ENCODE measurements around the gene TTC7B.

TTC7B gene

DNA sequence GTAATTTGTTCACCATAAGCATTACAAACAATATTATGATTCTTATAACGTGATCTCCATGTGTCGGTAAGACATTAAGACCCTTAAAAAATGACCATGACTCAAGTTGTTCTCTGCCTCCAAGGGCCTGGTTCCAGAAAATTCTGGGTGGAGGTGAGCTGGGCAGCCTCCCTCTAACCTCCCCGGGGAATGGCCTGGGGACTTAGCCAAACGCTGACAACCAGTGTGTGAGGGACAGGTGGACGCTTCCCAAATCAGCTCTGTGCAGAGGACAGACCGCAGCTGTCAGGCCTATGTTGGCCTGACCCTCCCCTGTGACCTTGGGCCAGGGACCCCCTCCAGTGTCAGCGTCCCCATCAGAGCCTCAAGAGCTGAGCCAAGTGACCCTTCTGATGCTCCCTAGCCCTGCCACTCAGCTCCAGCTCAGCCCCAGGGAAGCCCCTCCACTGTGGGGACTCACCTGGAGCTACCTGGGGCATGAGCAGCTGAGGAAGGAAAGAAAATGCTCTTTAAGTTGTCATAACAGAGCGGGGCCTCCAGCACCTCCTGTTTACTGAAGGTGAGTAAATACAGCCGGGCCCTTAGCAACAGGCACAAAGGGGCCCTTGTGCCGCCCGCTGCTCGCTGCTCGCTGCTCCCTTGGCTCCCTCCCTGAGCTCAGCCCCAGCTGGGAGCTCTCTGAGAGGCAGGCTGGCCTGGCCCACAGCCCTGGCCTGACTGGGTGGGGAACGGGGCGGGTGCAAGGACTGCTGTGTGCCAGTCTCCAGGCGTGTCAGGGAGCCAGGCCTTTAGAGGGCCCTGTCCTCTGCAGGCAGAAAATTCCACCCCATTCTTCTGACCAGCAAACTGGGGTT, 302.8 kb downstream of the TTC7B start:
- no peaks in the 10 kb centered on the region for H3K36me3 ChIP-seq (ENCODE audit: low read length)
- H3K9me3 ChIP-seq (ENCODE audit: insufficient read depth, low read length) = no peaks in the 10 kb centered on the region
- H2AFZ ChIP-seq (ENCODE audit: low read depth, low read length, severe bottlenecking) = no peak overlapping the region
- no peak for TF ChIP-seq EZH2phosphoT487 (conservative IDR thresholded peaks at IDR 0.05; ENCODE audit: low read length)
- TF ChIP-seq, protein P1, sequence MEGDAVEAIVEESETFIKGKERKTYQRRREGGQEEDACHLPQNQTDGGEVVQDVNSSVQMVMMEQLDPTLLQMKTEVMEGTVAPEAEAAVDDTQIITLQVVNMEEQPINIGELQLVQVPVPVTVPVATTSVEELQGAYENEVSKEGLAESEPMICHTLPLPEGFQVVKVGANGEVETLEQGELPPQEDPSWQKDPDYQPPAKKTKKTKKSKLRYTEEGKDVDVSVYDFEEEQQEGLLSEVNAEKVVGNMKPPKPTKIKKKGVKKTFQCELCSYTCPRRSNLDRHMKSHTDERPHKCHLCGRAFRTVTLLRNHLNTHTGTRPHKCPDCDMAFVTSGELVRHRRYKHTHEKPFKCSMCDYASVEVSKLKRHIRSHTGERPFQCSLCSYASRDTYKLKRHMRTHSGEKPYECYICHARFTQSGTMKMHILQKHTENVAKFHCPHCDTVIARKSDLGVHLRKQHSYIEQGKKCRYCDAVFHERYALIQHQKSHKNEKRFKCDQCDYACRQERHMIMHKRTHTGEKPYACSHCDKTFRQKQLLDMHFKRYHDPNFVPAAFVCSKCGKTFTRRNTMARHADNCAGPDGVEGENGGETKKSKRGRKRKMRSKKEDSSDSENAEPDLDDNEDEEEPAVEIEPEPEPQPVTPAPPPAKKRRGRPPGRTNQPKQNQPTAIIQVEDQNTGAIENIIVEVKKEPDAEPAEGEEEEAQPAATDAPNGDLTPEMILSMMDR (IDR thresholded peaks at IDR 0.05; ENCODE audit: insufficient read depth, low read length, poor library complexity, severe bottlenecking) = no peak
- H3K4me3 ChIP-seq (ENCODE audit: insufficient read depth, low read length, poor library complexity, severe bottlenecking) = no peak overlapping the region
- no peak overlapping the region for H3K9ac ChIP-seq (ENCODE audit: low read length)
- no peaks in the 10 kb centered on the region for H3K79me2 ChIP-seq (ENCODE audit: insufficient read depth, low read length)
- H3K27me3 ChIP-seq (ENCODE audit: low read length) = no peaks in the 10 kb centered on the region
- H3K9me2 ChIP-seq (replicated peaks; ENCODE audit: insufficient read depth, low read length) = no peaks in the 10 kb centered on the region
- no peaks in the 10 kb centered on the region for H3F3A ChIP-seq (ENCODE audit: insufficient read depth)
- no peaks in the 10 kb centered on the region for H4K20me1 ChIP-seq (ENCODE audit: low read depth, low read length)
- no peak overlapping the region for H3K27ac ChIP-seq (ENCODE audit: low read depth, low read length)
- H3K4me2 ChIP-seq (ENCODE audit: low read depth, low read length, poor library complexity, severe bottlenecking) = no peak overlapping the region

DNA sequence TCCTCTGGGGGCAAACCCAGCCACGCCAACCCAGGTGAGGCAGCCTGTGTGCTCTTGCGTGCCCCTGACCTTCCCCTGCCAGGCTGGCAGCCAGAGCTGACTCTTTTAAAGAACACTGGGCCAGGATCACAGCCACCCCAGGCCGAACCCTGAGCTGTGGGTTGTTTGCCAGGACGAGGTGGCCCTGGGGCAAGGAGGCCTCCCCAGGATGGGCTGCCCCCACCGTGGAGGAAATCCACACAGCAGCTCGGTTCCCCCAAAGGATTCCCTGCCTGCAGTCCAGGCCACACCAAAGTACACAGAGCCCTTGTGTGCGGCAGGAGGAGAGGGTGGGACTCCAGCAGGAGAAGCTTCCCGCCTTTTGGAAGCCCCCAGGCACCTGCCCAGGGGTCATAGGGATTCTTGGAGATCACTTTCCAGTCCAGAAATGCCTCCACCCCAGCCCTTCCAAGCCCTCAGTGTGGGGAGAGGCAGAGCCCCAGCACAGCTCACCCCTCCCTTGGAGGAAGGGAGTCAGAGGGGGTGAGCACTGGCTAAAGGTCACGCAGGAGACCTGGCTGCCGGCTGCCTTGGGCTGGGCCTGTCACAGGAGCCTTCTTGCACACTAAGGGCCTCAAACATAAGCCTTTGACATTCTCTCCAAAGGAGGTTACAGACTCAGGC, 303.8 kb downstream of the TTC7B start:
- H3K27ac ChIP-seq (ENCODE audit: low read depth, low read length) = no peak overlapping the region

DNA sequence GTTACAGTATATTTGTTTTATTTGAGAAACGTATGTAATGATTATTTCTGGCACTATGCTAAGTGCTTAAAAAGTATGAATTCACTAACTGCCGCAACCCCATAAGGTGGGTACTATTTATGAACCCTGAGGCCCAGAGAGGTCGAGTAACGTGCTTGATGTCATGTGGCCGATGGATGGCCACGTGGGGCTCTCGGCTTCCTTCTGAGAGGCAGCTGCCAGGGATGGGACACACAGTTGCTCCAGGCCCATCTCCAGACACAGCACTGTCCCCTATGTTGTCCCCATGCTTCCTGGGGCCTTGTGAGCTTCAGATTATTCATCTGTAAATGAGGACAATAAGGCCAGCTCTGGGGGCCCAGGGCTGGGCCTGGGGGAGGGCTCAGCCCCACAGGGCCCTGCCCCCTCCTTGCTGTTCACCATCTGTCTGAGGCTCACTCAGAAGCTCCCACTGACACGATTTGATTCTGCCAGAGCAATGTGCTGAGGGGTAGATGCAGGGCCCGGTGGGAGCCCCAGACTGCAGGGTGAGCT, 304.4 kb downstream of the TTC7B start:
- no peaks in the 10 kb centered on the region for H3K9me3 ChIP-seq (ENCODE audit: insufficient read depth, low read length)
- no peak overlapping the region for H2AFZ ChIP-seq (ENCODE audit: low read depth, low read length, severe bottlenecking)
- H3K4me2 ChIP-seq (ENCODE audit: low read depth, low read length, poor library complexity, severe bottlenecking) = no peak overlapping the region
- no peak overlapping the region for H3K9ac ChIP-seq (ENCODE audit: low read length)
- H3K9me2 ChIP-seq (replicated peaks; ENCODE audit: insufficient read depth, low read length) = no peaks in the 10 kb centered on the region
- H3K79me2 ChIP-seq (ENCODE audit: insufficient read depth, low read length) = no peaks in the 10 kb centered on the region
- no peaks in the 10 kb centered on the region for H3K27me3 ChIP-seq (ENCODE audit: low read length)
- no peak overlapping the region for H3K27ac ChIP-seq (ENCODE audit: low read depth, low read length)
- no peaks in the 10 kb centered on the region for H3F3A ChIP-seq (ENCODE audit: insufficient read depth)
- no peak overlapping the region for H3K4me3 ChIP-seq (ENCODE audit: insufficient read depth, low read length, poor library complexity, severe bottlenecking)
- TF ChIP-seq EZH2phosphoT487 (conservative IDR thresholded peaks at IDR 0.05; ENCODE audit: low read length) = no peak
- TF ChIP-seq, protein P1 (IDR thresholded peaks at IDR 0.05; ENCODE audit: insufficient read depth, low read length, poor library complexity, severe bottlenecking) = no peak
- H3K36me3 ChIP-seq (ENCODE audit: low read length) = no peaks in the 10 kb centered on the region
- H4K20me1 ChIP-seq (ENCODE audit: low read depth, low read length) = no peaks in the 10 kb centered on the region

More for the DNA sequence above, 303.8 kb downstream of the TTC7B start:
- Histone ChIP-seq H3K79me2 (ENCODE audit: insufficient read depth, low read length) (no peaks in the 10 kb centered on the region), H3K9me2 (replicated peaks; ENCODE audit: insufficient read depth, low read length) (no peaks in the 10 kb centered on the region), H3K36me3 (ENCODE audit: low read length) (no peaks in the 10 kb centered on the region), H3K27me3 (ENCODE audit: low read length) (no peaks in the 10 kb centered on the region), H3K9ac (ENCODE audit: low read length) (no peak overlapping the region), H3F3A (ENCODE audit: insufficient read depth) (no peaks in the 10 kb centered on the region), H4K20me1 (ENCODE audit: low read depth, low read length) (no peaks in the 10 kb centered on the region), H3K4me2 (ENCODE audit: low read depth, low read length, poor library complexity, severe bottlenecking) (no peak overlapping the region), H2AFZ (ENCODE audit: low read depth, low read length, severe bottlenecking) (no peak overlapping the region), H3K9me3 (ENCODE audit: insufficient read depth, low read length) (no peaks in the 10 kb centered on the region), H3K4me3 (ENCODE audit: insufficient read depth, low read length, poor library complexity, severe bottlenecking) (no peak overlapping the region)
- TF ChIP-seq EZH2phosphoT487 (conservative IDR thresholded peaks at IDR 0.05; ENCODE audit: low read length) = no peak
- TF ChIP-seq, protein P1 (IDR thresholded peaks at IDR 0.05; ENCODE audit: insufficient read depth, low read length, poor library complexity, severe bottlenecking) = no peak

All from SU-DHL-6 (cell line).